HepG2 (cell line): ENCODE data around the gene SPACDR. TPM values are rescaled to one million over a fixed set of nuclear protein-coding genes. Genes with fewer than 3 reads are reported as not detected.
A peak's percentile ranks its signal among the peaks of the same experiment; 100 is the strongest.

Source experiments
- ARNT2 ChIP-seq: sonication (generic); formaldehyde crosslinking; IDR thresholded peaks from 2 replicates; pipeline ENCODE4 v1.8.0; 2022; ENCODE audit warnings: mild to moderate bottlenecking, low read depth, missing genetic modification reagents, moderate library complexity
- ARNTL ChIP-seq: sonication (generic); formaldehyde crosslinking; IDR thresholded peaks from 2 replicates; pipeline ENCODE4 v1.4.0; 2020; ENCODE audit warnings: mild to moderate bottlenecking, missing genetic modification reagents
- CAMTA2 ChIP-seq: sonication (generic); formaldehyde crosslinking; IDR thresholded peaks from 2 replicates; pipeline ENCODE4 v1.4.0; 2020; ENCODE audit warnings: mild to moderate bottlenecking, missing genetic modification reagents, borderline replicate concordance
- MEF2D ChIP-seq: sonication (generic); formaldehyde crosslinking; IDR thresholded peaks from 2 replicates; pipeline ENCODE4 v1.5.1; 2020; ENCODE audit warnings: mild to moderate bottlenecking, missing genetic modification reagents
- RFX3 ChIP-seq: IDR thresholded peaks from 2 replicates; pipeline ENCODE4 v1.6.1; 2016; ENCODE audit warnings: missing biosample characterization, missing genetic modification reagents
- ZBTB1 ChIP-seq: sonication (generic); formaldehyde crosslinking; IDR thresholded peaks from 2 replicates; pipeline ENCODE4 v1.4.0; 2020; ENCODE audit warnings: missing genetic modification reagents, borderline replicate concordance
- ZFP62 ChIP-seq: sonication (generic); formaldehyde crosslinking; IDR thresholded peaks from 2 replicates; pipeline ENCODE4 v1.4.0; 2020; ENCODE audit warnings: missing genetic modification reagents
- ZNF253 ChIP-seq: sonication (generic); formaldehyde crosslinking; IDR thresholded peaks from 2 replicates; pipeline ENCODE4 v1.8.0; 2022; ENCODE audit warnings: mild to moderate bottlenecking, missing genetic modification reagents, borderline replicate concordance
- ZNF260 ChIP-seq: sonication (generic); formaldehyde crosslinking; IDR thresholded peaks from 2 replicates; pipeline ENCODE4 v1.4.0; 2020; ENCODE audit warnings: missing genetic modification reagents, low read depth, mild to moderate bottlenecking, borderline replicate concordance
- ZNF264 ChIP-seq: sonication (generic); formaldehyde crosslinking; IDR thresholded peaks from 2 replicates; pipeline ENCODE4 v1.4.0; 2020; ENCODE audit warnings: missing genetic modification reagents
- ZNF282 ChIP-seq: fragments of 450-650 bp; IDR thresholded peaks from 2 replicates; pipeline ENCODE4 v1.6.1; 2018; ENCODE audit not compliant: partially characterized antibody
- ZNF335 ChIP-seq: sonication (generic); formaldehyde crosslinking; IDR thresholded peaks from 2 replicates; pipeline ENCODE4 v1.4.0; 2020; ENCODE audit warnings: missing genetic modification reagents
- ZNF367 ChIP-seq: sonication (generic); formaldehyde crosslinking; IDR thresholded peaks from 2 replicates; pipeline ENCODE4 v1.4.0; 2020; ENCODE audit warnings: missing genetic modification reagents, borderline replicate concordance
- ZNF510 ChIP-seq: sonication (generic); formaldehyde crosslinking; IDR thresholded peaks from 2 replicates; pipeline ENCODE4 v1.4.0; 2020; ENCODE audit warnings: low read depth, mild to moderate bottlenecking, missing genetic modification reagents
- ZNF570 ChIP-seq: sonication (generic); formaldehyde crosslinking; IDR thresholded peaks from 2 replicates; pipeline ENCODE4 v1.4.0; 2020; ENCODE audit warnings: mild to moderate bottlenecking, missing genetic modification reagents, borderline replicate concordance
- polyA plus RNA-seq, 8 experiments: library from polyadenylated mRNA; depleted of rRNA in 3 of 8; stranded (reverse) in 7 of 8; unstranded in 1 of 8; fragments of >200 nt; fragmentation: Illumina TruSeq in 4 of 8; extraction: Trizol in 4 of 8; gene quantifications; 2 replicates each; pipeline versions ENCODE4 v1.2.1 to v1.2.3, GENCODE V29; 2011 to 2016; ENCODE audit warnings: low read depth in 4 of 8, missing spikeins in 1 of 8, mixed read lengths in 1 of 8; ENCODE audit not compliant: insufficient read depth in 1 of 8
- total RNA-seq, 5 experiments: library from RNA; depleted of rRNA; stranded (reverse); fragments of >200 nt; fragmentation: Illumina TruSeq; extraction: Trizol; gene quantifications; 2 replicates each; pipeline ENCODE4 v1.2.3, GENCODE V29; 2016; ENCODE audit warnings: low read depth in 1 of 5
- TF ChIP-seq, protein P1 (sequence below): sonication (generic); formaldehyde crosslinking; IDR thresholded peaks from 2 replicates; pipeline ENCODE4 v1.9.0; 2021; ENCODE audit warnings: mild to moderate bottlenecking, missing genetic modification reagents
- TF ChIP-seq, protein P2 (sequence below): sonication (generic); formaldehyde crosslinking; IDR thresholded peaks from 2 replicates; pipeline ENCODE4 v1.5.0; 2020; ENCODE audit warnings: mild to moderate bottlenecking, missing genetic modification reagents, borderline replicate concordance
- TF ChIP-seq, protein P3 (sequence below): sonication (generic); formaldehyde crosslinking; IDR thresholded peaks from 2 replicates; pipeline ENCODE4 v1.4.0; 2020; ENCODE audit warnings: missing genetic modification reagents

Gene SPACDR
- total and polyA plus RNA-seq, 2 of the 13 experiments (the other 11 are each of a cell fraction or from before 2014, with no cell fraction given) = 0.41 TPM; not detected in 1

DNA sequence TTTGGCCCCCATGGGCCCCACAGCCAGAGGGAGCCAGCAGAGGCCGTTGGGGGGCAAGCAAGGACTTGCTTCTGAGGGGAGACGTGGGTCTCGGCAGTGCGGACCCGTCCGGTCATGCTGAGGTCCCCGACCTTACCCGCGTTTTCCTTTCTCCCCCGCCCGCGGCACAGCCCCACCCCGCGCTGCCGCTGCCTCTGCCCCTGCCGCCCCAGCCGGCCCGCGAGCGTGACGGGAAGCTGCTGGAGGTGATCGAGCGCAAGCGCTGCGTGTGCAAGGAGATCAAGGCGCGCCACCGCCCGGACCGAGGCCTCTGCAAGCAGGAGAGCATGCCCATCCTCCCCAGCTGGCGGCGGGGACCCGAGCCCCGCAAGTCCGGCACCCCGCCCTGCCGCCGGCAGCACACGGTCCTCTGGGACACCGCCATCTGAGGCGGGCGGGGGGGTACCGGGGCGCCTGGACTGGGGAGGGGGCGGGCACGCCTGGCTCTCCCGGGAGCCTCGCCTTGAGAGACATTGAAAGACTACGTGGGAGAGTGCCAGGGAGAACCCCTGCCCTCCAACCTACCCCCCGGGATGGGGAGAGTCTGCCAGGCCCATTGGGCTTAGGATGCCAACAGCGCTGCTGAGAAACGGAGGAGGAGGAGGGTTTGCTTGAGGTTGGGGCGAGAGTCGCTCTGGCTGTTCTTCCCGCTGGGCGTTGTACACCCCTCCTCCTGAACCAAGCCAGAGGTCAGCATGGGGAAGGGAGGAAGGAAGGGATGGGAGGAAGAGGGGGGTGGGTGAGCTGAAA, 29.6 kb upstream of the SPACDR start (continued):
- no peak for TF ChIP-seq ARNT2 (CRISPR knock-in tag)
- TF ChIP-seq, protein P1, sequence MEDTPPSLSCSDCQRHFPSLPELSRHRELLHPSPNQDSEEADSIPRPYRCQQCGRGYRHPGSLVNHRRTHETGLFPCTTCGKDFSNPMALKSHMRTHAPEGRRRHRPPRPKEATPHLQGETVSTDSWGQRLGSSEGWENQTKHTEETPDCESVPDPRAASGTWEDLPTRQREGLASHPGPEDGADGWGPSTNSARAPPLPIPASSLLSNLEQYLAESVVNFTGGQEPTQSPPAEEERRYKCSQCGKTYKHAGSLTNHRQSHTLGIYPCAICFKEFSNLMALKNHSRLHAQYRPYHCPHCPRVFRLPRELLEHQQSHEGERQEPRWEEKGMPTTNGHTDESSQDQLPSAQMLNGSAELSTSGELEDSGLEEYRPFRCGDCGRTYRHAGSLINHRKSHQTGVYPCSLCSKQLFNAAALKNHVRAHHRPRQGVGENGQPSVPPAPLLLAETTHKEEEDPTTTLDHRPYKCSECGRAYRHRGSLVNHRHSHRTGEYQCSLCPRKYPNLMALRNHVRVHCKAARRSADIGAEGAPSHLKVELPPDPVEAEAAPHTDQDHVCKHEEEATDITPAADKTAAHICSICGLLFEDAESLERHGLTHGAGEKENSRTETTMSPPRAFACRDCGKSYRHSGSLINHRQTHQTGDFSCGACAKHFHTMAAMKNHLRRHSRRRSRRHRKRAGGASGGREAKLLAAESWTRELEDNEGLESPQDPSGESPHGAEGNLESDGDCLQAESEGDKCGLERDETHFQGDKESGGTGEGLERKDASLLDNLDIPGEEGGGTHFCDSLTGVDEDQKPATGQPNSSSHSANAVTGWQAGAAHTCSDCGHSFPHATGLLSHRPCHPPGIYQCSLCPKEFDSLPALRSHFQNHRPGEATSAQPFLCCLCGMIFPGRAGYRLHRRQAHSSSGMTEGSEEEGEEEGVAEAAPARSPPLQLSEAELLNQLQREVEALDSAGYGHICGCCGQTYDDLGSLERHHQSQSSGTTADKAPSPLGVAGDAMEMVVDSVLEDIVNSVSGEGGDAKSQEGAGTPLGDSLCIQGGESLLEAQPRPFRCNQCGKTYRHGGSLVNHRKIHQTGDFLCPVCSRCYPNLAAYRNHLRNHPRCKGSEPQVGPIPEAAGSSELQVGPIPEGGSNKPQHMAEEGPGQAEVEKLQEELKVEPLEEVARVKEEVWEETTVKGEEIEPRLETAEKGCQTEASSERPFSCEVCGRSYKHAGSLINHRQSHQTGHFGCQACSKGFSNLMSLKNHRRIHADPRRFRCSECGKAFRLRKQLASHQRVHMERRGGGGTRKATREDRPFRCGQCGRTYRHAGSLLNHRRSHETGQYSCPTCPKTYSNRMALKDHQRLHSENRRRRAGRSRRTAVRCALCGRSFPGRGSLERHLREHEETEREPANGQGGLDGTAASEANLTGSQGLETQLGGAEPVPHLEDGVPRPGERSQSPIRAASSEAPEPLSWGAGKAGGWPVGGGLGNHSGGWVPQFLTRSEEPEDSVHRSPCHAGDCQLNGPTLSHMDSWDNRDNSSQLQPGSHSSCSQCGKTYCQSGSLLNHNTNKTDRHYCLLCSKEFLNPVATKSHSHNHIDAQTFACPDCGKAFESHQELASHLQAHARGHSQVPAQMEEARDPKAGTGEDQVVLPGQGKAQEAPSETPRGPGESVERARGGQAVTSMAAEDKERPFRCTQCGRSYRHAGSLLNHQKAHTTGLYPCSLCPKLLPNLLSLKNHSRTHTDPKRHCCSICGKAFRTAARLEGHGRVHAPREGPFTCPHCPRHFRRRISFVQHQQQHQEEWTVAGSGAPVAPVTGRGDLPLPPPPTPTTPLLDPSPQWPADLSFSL (CRISPR knock-in tag) = no peak
- TF ChIP-seq ZNF335 (CRISPR knock-in tag) = no peak
- TF ChIP-seq CAMTA2 (CRISPR knock-in tag) = no peak
- no peak for TF ChIP-seq ARNTL (CRISPR knock-in tag)
- no peak for TF ChIP-seq ZNF510 (CRISPR knock-in tag)
- no peak for TF ChIP-seq ZBTB1 (CRISPR knock-in tag)
- no peak for TF ChIP-seq MEF2D
- TF ChIP-seq ZNF570 (CRISPR knock-in tag) = no peak
- no peak for TF ChIP-seq ZNF253
- no peak for TF ChIP-seq ZFP62 (CRISPR knock-in tag)
- TF ChIP-seq, protein P2, sequence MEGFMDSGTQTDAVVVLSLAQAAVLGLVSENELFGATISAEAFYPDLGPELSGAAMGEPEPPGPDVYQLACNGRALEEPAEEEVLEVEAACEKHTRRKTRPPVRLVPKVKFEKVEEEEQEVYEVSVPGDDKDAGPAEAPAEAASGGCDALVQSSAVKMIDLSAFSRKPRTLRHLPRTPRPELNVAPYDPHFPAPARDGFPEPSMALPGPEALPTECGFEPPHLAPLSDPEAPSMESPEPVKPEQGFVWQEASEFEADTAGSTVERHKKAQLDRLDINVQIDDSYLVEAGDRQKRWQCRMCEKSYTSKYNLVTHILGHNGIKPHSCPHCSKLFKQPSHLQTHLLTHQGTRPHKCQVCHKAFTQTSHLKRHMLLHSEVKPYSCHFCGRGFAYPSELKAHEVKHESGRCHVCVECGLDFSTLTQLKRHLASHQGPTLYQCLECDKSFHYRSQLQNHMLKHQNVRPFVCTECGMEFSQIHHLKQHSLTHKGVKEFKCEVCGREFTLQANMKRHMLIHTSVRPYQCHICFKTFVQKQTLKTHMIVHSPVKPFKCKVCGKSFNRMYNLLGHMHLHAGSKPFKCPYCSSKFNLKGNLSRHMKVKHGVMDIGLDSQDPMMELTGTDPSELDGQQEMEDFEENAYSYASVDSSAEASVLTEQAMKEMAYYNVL = no peak
- no peak for TF ChIP-seq ZNF282
- TF ChIP-seq, protein P3, sequence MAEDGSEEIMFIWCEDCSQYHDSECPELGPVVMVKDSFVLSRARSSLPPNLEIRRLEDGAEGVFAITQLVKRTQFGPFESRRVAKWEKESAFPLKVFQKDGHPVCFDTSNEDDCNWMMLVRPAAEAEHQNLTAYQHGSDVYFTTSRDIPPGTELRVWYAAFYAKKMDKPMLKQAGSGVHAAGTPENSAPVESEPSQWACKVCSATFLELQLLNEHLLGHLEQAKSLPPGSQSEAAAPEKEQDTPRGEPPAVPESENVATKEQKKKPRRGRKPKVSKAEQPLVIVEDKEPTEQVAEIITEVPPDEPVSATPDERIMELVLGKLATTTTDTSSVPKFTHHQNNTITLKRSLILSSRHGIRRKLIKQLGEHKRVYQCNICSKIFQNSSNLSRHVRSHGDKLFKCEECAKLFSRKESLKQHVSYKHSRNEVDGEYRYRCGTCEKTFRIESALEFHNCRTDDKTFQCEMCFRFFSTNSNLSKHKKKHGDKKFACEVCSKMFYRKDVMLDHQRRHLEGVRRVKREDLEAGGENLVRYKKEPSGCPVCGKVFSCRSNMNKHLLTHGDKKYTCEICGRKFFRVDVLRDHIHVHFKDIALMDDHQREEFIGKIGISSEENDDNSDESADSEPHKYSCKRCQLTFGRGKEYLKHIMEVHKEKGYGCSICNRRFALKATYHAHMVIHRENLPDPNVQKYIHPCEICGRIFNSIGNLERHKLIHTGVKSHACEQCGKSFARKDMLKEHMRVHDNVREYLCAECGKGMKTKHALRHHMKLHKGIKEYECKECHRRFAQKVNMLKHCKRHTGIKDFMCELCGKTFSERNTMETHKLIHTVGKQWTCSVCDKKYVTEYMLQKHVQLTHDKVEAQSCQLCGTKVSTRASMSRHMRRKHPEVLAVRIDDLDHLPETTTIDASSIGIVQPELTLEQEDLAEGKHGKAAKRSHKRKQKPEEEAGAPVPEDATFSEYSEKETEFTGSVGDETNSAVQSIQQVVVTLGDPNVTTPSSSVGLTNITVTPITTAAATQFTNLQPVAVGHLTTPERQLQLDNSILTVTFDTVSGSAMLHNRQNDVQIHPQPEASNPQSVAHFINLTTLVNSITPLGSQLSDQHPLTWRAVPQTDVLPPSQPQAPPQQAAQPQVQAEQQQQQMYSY = peak; percentile 86
- TF ChIP-seq ZNF264 (CRISPR knock-in tag) = 0 out of 2 replicates have a peak, but pooled peaks have one; percentile 28
- TF ChIP-seq ZNF367 (CRISPR knock-in tag) = no peak
- TF ChIP-seq ZNF260 (CRISPR knock-in tag) = no peak
- no peak for TF ChIP-seq RFX3
